BJ (cell line): ENCODE data around the gene CIC. TPM values are rescaled to one million over a fixed set of nuclear protein-coding genes. Genes with fewer than 3 reads are reported as not detected.

ENCODE experiments used
- CTCF ChIA-PET: fragments of 350-600 bp; formaldehyde crosslinking; extraction: SDS; loops from one replicate; lab custom pipeline; 2021; ENCODE audit warnings: antibody characterized with exemption, inconsistent platforms; lab: Yijun Ruan, JAX
- POLR2A ChIA-PET: fragments of 300-600 bp; sonication (Branson Sonifier 250); formaldehyde crosslinking; extraction: SDS; loops from one replicate; lab custom pipeline; 2021; ENCODE audit warnings: antibody characterized with exemption; lab: Charles Lee
- DNase-seq: peaks from one replicate; pipeline ENCODE4 v3.0.0-alpha.2; 2011; ENCODE audit warnings: low read depth
- H3K27me3 ChIP-seq: 2 replicates; pipeline ENCODE4 v1.6.0; 2011; ENCODE audit warnings: low read length; ENCODE audit not compliant: control insufficient read depth, insufficient read depth
- H3K36me3 ChIP-seq: 2 replicates; pipeline ENCODE4 v1.5.1; 2011; ENCODE audit warnings: low read length; ENCODE audit not compliant: control insufficient read depth, insufficient read depth
- H3K4me3 ChIP-seq: 2 replicates; pipeline ENCODE4 v1.5.1; 2011; ENCODE audit warnings: low read depth, mild to moderate bottlenecking, control low read depth, low read length
- polyA plus RNA-seq: library from polyadenylated mRNA; depleted of rRNA; stranded (reverse); fragments of >200 nt; gene quantifications from 2 replicates; pipeline ENCODE4 v1.2.3, GENCODE V29; 2011
- TF ChIP-seq, protein P1 (sequence below): IDR thresholded peaks from 2 replicates; pipeline ENCODE4 v1.5.1; 2011; ENCODE audit warnings: low read depth, mild to moderate bottlenecking, control low read depth, inconsistent platforms, low read length, moderate library complexity; ENCODE audit not compliant: insufficient read depth

Gene CIC
- polyA plus RNA-seq, 1 experiment: 7.0 TPM

DNA sequence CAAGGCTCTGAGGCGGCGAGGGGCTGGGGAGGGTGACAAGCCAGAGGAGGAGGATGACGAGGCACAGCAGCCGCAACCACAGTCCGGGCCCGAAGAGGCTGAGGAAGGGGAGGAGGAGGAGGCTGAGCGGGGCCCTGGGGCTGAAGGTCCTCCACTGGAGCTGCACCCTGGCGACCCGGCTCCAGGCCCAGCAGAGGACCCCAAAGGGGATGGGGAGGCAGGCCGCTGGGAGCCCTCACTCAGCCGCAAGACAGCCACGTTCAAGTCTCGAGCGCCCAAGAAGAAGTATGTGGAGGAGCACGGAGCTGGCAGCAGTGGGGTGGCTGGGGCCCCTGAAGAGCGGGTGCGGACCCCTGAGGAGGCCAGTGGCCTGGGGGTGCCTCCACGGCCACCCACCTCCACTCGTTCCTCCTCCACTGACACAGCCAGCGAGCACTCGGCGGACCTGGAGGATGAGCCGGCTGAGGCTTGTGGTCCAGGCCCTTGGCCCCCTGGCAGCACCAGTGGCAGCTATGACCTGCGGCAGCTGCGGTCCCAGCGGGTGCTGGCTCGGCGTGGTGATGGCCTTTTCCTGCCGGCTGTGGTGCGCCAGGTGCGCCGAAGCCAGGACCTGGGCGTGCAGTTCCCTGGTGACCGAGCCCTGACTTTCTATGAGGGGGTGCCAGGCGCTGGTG lies 2.9 kb downstream of the CIC start:
- H3K36me3 ChIP-seq: peaks cover 22% of the 10 kb centered on the region
- TF ChIP-seq, protein P1, sequence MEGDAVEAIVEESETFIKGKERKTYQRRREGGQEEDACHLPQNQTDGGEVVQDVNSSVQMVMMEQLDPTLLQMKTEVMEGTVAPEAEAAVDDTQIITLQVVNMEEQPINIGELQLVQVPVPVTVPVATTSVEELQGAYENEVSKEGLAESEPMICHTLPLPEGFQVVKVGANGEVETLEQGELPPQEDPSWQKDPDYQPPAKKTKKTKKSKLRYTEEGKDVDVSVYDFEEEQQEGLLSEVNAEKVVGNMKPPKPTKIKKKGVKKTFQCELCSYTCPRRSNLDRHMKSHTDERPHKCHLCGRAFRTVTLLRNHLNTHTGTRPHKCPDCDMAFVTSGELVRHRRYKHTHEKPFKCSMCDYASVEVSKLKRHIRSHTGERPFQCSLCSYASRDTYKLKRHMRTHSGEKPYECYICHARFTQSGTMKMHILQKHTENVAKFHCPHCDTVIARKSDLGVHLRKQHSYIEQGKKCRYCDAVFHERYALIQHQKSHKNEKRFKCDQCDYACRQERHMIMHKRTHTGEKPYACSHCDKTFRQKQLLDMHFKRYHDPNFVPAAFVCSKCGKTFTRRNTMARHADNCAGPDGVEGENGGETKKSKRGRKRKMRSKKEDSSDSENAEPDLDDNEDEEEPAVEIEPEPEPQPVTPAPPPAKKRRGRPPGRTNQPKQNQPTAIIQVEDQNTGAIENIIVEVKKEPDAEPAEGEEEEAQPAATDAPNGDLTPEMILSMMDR: no peak
- POLR2A ChIA-PET: no interaction called here
- CTCF ChIA-PET: interaction anchor here (4.2 kb wide), 1 partner anchor 26 kb away, joined by 20 read pairs; no protein-coding TSS in a partner anchor
- DNase-seq: no peak
- H3K27me3 ChIP-seq: no peaks in the 10 kb centered on the region
- no peak overlapping the region for H3K4me3 ChIP-seq

DNA sequence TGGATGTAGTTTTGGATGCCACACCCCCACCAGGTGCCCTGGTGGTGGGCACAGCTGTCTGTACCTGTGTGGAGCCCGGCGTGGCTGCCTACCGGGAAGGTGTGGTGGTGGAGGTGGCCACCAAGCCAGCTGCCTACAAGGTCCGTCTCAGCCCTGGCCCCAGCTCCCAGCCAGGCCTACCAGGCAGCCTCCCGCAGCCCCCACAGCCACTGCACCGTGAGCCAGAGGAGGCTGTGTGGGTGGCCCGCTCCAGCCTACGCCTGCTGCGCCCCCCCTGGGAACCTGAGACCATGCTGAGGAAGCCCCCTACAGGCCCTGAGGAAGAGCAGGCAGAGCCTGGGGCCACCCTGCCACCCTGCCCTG lies 3.5 kb downstream of the CIC start:
- CTCF ChIA-PET: interaction anchor here (4.2 kb wide), 1 partner anchor 26 kb away, joined by 20 read pairs; no protein-coding TSS in a partner anchor
- TF ChIP-seq, protein P1: no peak
- Histone ChIP-seq H3K27me3 (no peaks in the 10 kb centered on the region), H3K4me3 (no peak overlapping the region), H3K36me3 (peaks cover 22% of the 10 kb centered on the region)
- POLR2A ChIA-PET: no interaction called here
- no peak for DNase-seq

DNA sequence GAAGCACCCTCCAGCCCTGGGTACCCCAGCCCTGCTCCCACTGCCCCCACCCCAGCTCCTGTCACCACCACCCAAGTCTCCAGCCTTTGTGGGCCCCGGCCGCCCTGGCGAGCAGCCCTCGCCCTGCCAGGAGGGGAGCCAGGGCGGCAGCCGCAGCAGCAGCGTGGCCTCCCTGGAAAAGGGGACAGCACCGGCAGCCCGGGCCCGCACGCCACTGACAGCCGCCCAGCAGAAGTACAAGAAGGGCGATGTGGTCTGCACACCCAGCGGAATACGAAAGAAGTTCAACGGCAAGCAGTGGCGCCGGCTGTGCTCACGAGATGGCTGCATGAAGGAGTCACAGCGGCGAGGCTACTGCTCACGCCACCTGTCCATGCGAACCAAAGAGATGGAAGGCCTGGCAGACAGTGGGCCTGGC lies 3.9 kb downstream of the CIC start:
- no peak for DNase-seq
- Histone ChIP-seq H3K27me3 (no peaks in the 10 kb centered on the region), H3K4me3 (no peak overlapping the region), H3K36me3 (peaks cover 22% of the 10 kb centered on the region)
- CTCF ChIA-PET: interaction anchor here (4.2 kb wide), 1 partner anchor 27 kb away, joined by 20 read pairs; no protein-coding TSS in a partner anchor
- POLR2A ChIA-PET: no interaction called here
- TF ChIP-seq, protein P1: no peak

DNA sequence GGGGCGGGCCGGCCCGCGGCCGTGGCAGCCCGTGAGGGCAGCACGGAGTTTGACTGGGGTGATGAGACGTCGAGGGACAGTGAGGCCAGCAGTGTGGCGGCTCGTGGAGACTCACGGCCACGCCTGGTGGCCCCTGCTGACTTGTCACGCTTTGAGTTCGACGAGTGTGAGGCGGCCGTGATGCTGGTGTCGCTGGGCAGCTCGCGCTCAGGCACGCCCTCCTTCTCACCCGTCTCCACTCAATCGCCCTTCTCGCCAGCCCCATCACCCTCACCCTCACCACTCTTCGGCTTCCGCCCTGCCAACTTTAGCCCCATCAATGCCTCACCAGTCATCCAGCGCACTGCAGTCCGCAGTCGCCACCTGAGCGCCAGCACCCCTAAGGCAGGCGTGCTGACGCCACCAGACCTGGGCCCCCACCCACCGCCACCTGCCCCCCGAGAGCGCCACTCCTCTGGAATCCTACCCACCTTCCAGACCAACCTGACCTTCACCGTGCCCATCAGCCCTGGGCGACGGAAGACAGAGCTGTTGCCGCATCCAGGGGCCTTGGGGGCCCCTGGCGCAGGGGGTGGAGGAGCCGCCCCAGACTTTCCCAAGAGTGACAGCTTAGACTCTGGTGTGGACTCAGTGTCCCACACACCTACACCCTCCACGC lies 4.5 kb downstream of the CIC start:
- ChIA-PET CTCF (no interaction called here), POLR2A (no interaction called here)
- TF ChIP-seq, protein P1: no peak
- Histone ChIP-seq H3K27me3 (no peaks in the 10 kb centered on the region), H3K4me3 (no peak overlapping the region), H3K36me3 (peaks cover 22% of the 10 kb centered on the region)
- no peak for DNase-seq

DNA sequence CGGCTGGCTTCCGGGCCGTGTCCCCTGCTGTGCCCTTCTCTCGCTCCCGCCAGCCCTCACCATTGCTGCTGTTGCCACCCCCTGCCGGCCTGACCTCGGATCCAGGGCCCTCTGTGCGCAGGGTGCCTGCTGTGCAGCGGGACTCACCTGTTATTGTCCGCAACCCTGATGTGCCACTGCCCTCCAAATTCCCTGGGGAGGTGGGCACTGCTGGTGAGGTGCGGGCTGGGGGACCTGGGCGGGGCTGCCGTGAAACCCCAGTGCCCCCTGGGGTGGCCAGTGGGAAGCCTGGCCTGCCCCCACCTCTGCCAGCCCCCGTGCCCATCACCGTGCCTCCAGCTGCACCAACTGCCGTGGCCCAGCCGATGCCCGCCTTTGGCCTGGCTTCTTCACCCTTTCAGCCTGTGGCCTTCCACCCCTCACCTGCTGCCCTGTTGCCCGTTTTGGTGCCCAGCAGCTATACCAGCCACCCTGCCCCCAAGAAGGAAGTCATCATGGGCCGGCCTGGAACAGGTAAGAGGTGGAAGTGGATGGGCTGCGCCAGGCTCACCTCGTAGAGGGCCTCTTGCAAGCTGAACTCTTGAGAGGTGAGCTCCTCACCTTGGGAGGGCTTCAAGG lies 5.1 kb downstream of the CIC start:
- peaks cover 22% of the 10 kb centered on the region for H3K36me3 ChIP-seq
- ChIA-PET POLR2A (no interaction called here), CTCF (interaction anchor here (0.9 to 1.6 kb wide), 3 partner anchors 11 to 198 kb away, joined by 3 to 6 read pairs (median 3); partner anchors contain the start of gene ZNF574)
- TF ChIP-seq, protein P1: no peak
- DNase-seq: no peak
- no peak overlapping the region for H3K4me3 ChIP-seq
- H3K27me3 ChIP-seq: no peaks in the 10 kb centered on the region
